T-cell (primary cell): ENCODE measurements around the gene CLK1. TPM values are rescaled to one million over a fixed set of nuclear protein-coding genes. Genes with fewer than 3 reads are reported as not detected.
A peak's percentile ranks its signal among the peaks of the same experiment; 100 is the strongest.

ENCODE experiments used
- ATAC-seq, 4 experiments: fragments of 200-7000 bp in 3 of 4; fragments of 150-1000 bp in 1 of 4; cut with Tn5 transposase; replicated peaks in 1 of 4; 1 replicate in 3 of 4; 2 replicates in 1 of 4; pipeline ENCODE4 v1.10.0; 2021; ENCODE audit warnings: moderate library complexity in 3 of 4, mild to moderate bottlenecking in 2 of 4, moderate number of reproducible peaks in 1 of 4
- CTCF ChIA-PET, 2 donors: fragments of 300-600 bp; sonication (Branson Sonifier 250); formaldehyde crosslinking; loops; one replicate each; lab custom pipeline; 2022; ENCODE audit warnings: antibody characterized with exemption in 2 of 2; lab: Charles Lee
- POLR2A ChIA-PET, 2 donors: fragments of 300-600 bp; sonication (Branson Sonifier 250); formaldehyde crosslinking; loops; one replicate each; lab custom pipeline; 2022; ENCODE audit warnings: antibody characterized with exemption in 2 of 2; lab: Charles Lee
- DNase-seq, 35 experiments: peaks; one replicate each; pipeline versions ENCODE4 v3.0.0 to v3.0.0-alpha.2; 2013 to 2023
- H3K27ac ChIP-seq: one replicate; pipeline ENCODE4 v1.5.1; 2013; ENCODE audit warnings: low read length
- H3K27me3 ChIP-seq, 2 experiments: replicated peaks in 1 of 2; 1 replicate in 1 of 2; 2 replicates in 1 of 2; pipeline versions ENCODE4 v1.6.1 to v1.7.0; 2013; ENCODE audit warnings: low read length in 1 of 2, mixed read lengths in 1 of 2; ENCODE audit not compliant: control insufficient read depth in 2 of 2, insufficient read depth in 2 of 2; ENCODE audit errors: extremely low read depth in 1 of 2
- H3K36me3 ChIP-seq, 2 donors: 1 replicate in 1 of 2; 2 replicates in 1 of 2; pipeline versions ENCODE4 v1.6.1 to v1.7.0; 2013; ENCODE audit warnings: low read length in 1 of 2; ENCODE audit not compliant: control insufficient read depth in 2 of 2, insufficient read depth in 1 of 2; ENCODE audit errors: extremely low read depth in 1 of 2
- H3K4me1 ChIP-seq, 2 experiments: 1 replicate in 1 of 2; 2 replicates in 1 of 2; pipeline versions ENCODE4 v1.6.1 to v1.7.0; 2013; ENCODE audit warnings: low read length in 2 of 2, mixed read lengths in 1 of 2; ENCODE audit not compliant: insufficient read depth in 2 of 2, control insufficient read depth in 1 of 2; ENCODE audit errors: extremely low read depth in 1 of 2
- H3K4me3 ChIP-seq, 2 donors: 1 replicate in 1 of 2; 2 replicates in 1 of 2; pipeline versions ENCODE4 v1.5.1 to v1.7.0; 2013; ENCODE audit warnings: mild to moderate bottlenecking in 2 of 2, low read length in 1 of 2, moderate library complexity in 1 of 2; ENCODE audit not compliant: control insufficient read depth in 1 of 2; ENCODE audit errors: extremely low read depth in 1 of 2
- H3K9me3 ChIP-seq: 2 replicates; pipeline ENCODE4 v1.7.0; 2013
- H3K27ac Mint-ChIP-seq, 2 donors: one replicate each; pipeline ENCODE4 v1.8.0; 2020 to 2021; ENCODE audit warnings: mild to moderate bottlenecking in 2 of 2, mixed read lengths in 2 of 2
- H3K27me3 Mint-ChIP-seq, 2 donors: one replicate each; pipeline ENCODE4 v1.8.0; 2021 to 2022; ENCODE audit warnings: mixed read lengths in 2 of 2
- H3K36me3 Mint-ChIP-seq: one replicate; pipeline ENCODE4 v1.8.0; 2021; ENCODE audit warnings: mixed read lengths
- H3K4me1 Mint-ChIP-seq, 3 donors: one replicate each; pipeline ENCODE4 v1.8.0; 2020 to 2022; ENCODE audit warnings: mixed read lengths in 3 of 3, mild to moderate bottlenecking in 1 of 3
- H3K4me3 Mint-ChIP-seq, 3 donors: one replicate each; pipeline ENCODE4 v1.8.0; 2020 to 2022; ENCODE audit warnings: mild to moderate bottlenecking in 3 of 3, mixed read lengths in 3 of 3, moderate library complexity in 3 of 3
- H3K9me3 Mint-ChIP-seq, 3 donors: one replicate each; pipeline ENCODE4 v1.8.0; 2020 to 2022; ENCODE audit warnings: mixed read lengths in 3 of 3
- WGBS: methylation state at CpG from one replicate; pipeline ENCODE4 v1.1.5; 2013; ENCODE audit warnings: missing lambda C conversion rate; ENCODE audit not compliant: insufficient coverage; 5-methylcytosine and 5-hydroxymethylcytosine counted together
- total RNA-seq, 35 experiments: library from RNA in 6 of 35; stranded (reverse) in 6 of 35; fragments of 120-200 nt in 1 of 35; gene quantifications; one replicate each; pipeline versions ENCODE4 v1.2.1 to v1.2.4 and lab custom pipeline; 2013 to 2026

CLK1 gene
- total RNA-seq, 5 donors from 2014 or later (not counting 1 experiment from before 2014, with no cell fraction given) = 357 to 1,046 (median 384) TPM

- Mint-ChIP-seq H3K4me1 (peaks cover 0 to 8% (median 7%) of the 10 kb centered on the region in 3 donors), H3K27me3 (no peaks in the 10 kb centered on the region), H3K4me3 (no peak overlapping the region), H3K27ac (no peak overlapping the region), H3K36me3 (peaks cover 45% of the 10 kb centered on the region), H3K9me3 (no peaks in the 10 kb centered on the region)
- Histone ChIP-seq H3K4me3 (no peak overlapping the region), H3K27me3 (no peaks in the 10 kb centered on the region), H3K27ac (no peak overlapping the region), H3K9me3 (no peaks in the 10 kb centered on the region), H3K36me3 (peaks cover 0 to 46% of the 10 kb centered on the region in 2 donors), H3K4me1 (peaks cover 0 to 8% of the 10 kb centered on the region in 2 experiments)
- CTCF ChIA-PET = no interaction called here
- DNase-seq (no peak), ATAC-seq (no peak)
- POLR2A ChIA-PET = no interaction called here
- WGBS = 95% methylated on average over 4 of the region's 6 CpGs
Observed at GRCh38 chr2:200873560-200873959, 9.1 kb upstream of the CLK1 start.

GRCh38 chr2:200871151-200871550 is 6.7 kb upstream of the CLK1 start:
- ChIA-PET POLR2A (interaction anchor here in 1 of 2 donors (0.7 kb wide), 2 partner anchors 95 to 233 kb away, joined by 3 read pairs; no protein-coding TSS in a partner anchor), CTCF (no interaction called here)
- WGBS = no CpG with 5 or more reads among the region's 3 CpGs
- H3K4me1 Mint-ChIP-seq = peaks cover 0 to 11% (median 9%) of the 10 kb centered on the region in 3 donors
- no peak overlapping the region for H3K4me3 Mint-ChIP-seq
- DNase-seq (no peak), ATAC-seq (no peak)
- H3K9me3 Mint-ChIP-seq = no peaks in the 10 kb centered on the region
- no peak overlapping the region for H3K27ac ChIP-seq
- peaks cover 0 to 34% of the 10 kb centered on the region in 2 donors for H3K36me3 ChIP-seq
- H3K27me3 Mint-ChIP-seq = no peaks in the 10 kb centered on the region
- no peak overlapping the region for H3K4me3 ChIP-seq
- peaks cover 39% of the 10 kb centered on the region for H3K36me3 Mint-ChIP-seq
- H3K27me3 ChIP-seq = no peaks in the 10 kb centered on the region
- no peak overlapping the region for H3K27ac Mint-ChIP-seq
- H3K4me1 ChIP-seq = peaks cover 0 to 10% of the 10 kb centered on the region in 2 experiments
- no peaks in the 10 kb centered on the region for H3K9me3 ChIP-seq

DNA sequence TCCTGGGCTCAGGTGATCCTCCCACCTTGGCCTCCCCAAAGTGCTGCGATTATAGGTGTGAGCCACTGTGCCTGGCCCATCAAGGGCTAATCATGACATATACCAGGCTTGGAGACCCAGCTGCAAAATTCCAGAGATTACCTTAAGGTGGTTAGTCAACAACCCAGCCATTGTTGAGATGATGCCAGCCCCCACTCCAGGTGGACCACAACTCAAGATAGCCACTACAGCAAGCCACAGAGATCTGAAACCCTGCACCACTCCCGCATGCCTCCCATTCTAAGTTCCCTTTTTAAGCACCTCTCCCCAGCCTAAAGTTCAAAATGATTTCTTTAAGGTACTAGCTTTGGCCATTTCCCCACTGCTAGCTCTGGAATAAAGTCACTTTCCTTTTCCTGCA is 4.6 kb upstream of the CLK1 start:
- peaks cover 2 to 21% of the 10 kb centered on the region in 2 experiments for H3K4me1 ChIP-seq
- 83% methylated on average over 2 of the region's 2 CpGs for WGBS
- Mint-ChIP-seq H3K4me3 (peak overlapping the region in 1 of 3 donors; percentile 22), H3K36me3 (peaks cover 26% of the 10 kb centered on the region), H3K27ac (peak overlapping the region in 1 of 2 donors; percentile 19), H3K27me3 (no peaks in the 10 kb centered on the region), H3K4me1 (peaks cover 8 to 18% (median 17%) of the 10 kb centered on the region in 3 donors), H3K9me3 (no peaks in the 10 kb centered on the region)
- no peak for ATAC-seq
- H3K27ac ChIP-seq = no peak overlapping the region
- ChIA-PET CTCF (interaction anchor here (0.5 to 1.7 kb wide), 5 partner anchors 11 to 363 kb away, joined by 3 to 7 read pairs (median 4); no protein-coding TSS in a partner anchor), POLR2A (interaction anchor here (0.6 to 1.2 kb wide), 6 partner anchors 21 to 344 kb away, joined by 3 to 9 read pairs (median 6); no protein-coding TSS in a partner anchor)
- H3K9me3 ChIP-seq = no peaks in the 10 kb centered on the region
- DNase-seq = no peak
- no peaks in the 10 kb centered on the region for H3K27me3 ChIP-seq
- H3K4me3 ChIP-seq = no peak overlapping the region
- peaks cover 0 to 16% of the 10 kb centered on the region in 2 donors for H3K36me3 ChIP-seq

- no peaks in the 10 kb centered on the region for H3K27me3 ChIP-seq
- ATAC-seq = peak; percentile 1 to 8 (median 4)
- Mint-ChIP-seq H3K4me1 (peaks cover 39 to 41% (median 41%) of the 10 kb centered on the region in 3 donors), H3K36me3 (peaks cover 41% of the 10 kb centered on the region), H3K27ac (peak overlapping the region; percentile 100), H3K27me3 (no peaks in the 10 kb centered on the region), H3K4me3 (peak overlapping the region; percentile 84 to 92 (median 91)), H3K9me3 (no peaks in the 10 kb centered on the region)
- no peaks in the 10 kb centered on the region for H3K9me3 ChIP-seq
- POLR2A ChIA-PET = interaction anchor here (0.5 to 2.6 kb wide), 27 partner anchors 8 to 917 kb away, joined by 3 to 40 read pairs (median 5); partner anchors contain the start of genes NIF3L1 (in 2 of the 2), PPIL3 (in 2 of the 2), ALS2 (in 1 of the 2) and BZW1 (in 1 of the 2)
- peak in 7 of 35 experiments; percentile 6 to 32 (median 18) for DNase-seq
- peak overlapping the region; percentile 70 to 100 for H3K4me3 ChIP-seq
- CTCF ChIA-PET = interaction anchor here (0.7 to 1.5 kb wide), 6 partner anchors 23 to 369 kb away, joined by 3 to 15 read pairs (median 6); partner anchors contain the start of genes NIF3L1 (in 1 of the 2), ORC2 (in 1 of the 2) and PPIL3 (in 1 of the 2)
- peaks cover 24 to 33% of the 10 kb centered on the region in 2 experiments for H3K4me1 ChIP-seq
- H3K36me3 ChIP-seq = peaks cover 0 to 24% of the 10 kb centered on the region in 2 donors
- WGBS = 0% methylated on average over 15 of the region's 19 CpGs
- H3K27ac ChIP-seq = peak overlapping the region; percentile 100
Observed at GRCh38 chr2:200863782-200864175, 679 bp downstream of the CLK1 start.

GRCh38 chr2:200862532-200863000 is 1.9 kb downstream of the CLK1 start:
- H3K4me1 ChIP-seq = peaks cover 25 to 36% of the 10 kb centered on the region in 2 experiments
- H3K36me3 Mint-ChIP-seq = peaks cover 53% of the 10 kb centered on the region
- peak overlapping the region; percentile 100 for H3K27ac Mint-ChIP-seq
- H3K27ac ChIP-seq = peak overlapping the region; percentile 100
- no peaks in the 10 kb centered on the region for H3K9me3 Mint-ChIP-seq
- 1% methylated on average over 9 of the region's 13 CpGs for WGBS
- H3K9me3 ChIP-seq = no peaks in the 10 kb centered on the region
- POLR2A ChIA-PET = interaction anchor here (0.7 to 2.2 kb wide), 3 partner anchors 8 to 149 kb away, joined by 7 to 21 read pairs (median 7); no protein-coding TSS in a partner anchor
- CTCF ChIA-PET = no interaction called here
- ATAC-seq (peak in 1 of 4 experiments; percentile 51), DNase-seq (peak in 34 of 35 experiments; percentile 9 to 84 (median 62))
- H3K4me3 Mint-ChIP-seq = peak overlapping the region; percentile 84 to 92 (median 91)
- H3K4me3 ChIP-seq = peak overlapping the region; percentile 70 to 100
- H3K27me3 Mint-ChIP-seq = no peaks in the 10 kb centered on the region
- H3K36me3 ChIP-seq = peaks cover 0 to 36% of the 10 kb centered on the region in 2 donors
- H3K4me1 Mint-ChIP-seq = peaks cover 49 to 53% (median 50%) of the 10 kb centered on the region in 3 donors
- H3K27me3 ChIP-seq = no peaks in the 10 kb centered on the region

GRCh38 chr2:200861617-200862155 is 2.8 kb downstream of the CLK1 start:
- H3K9me3 Mint-ChIP-seq = no peaks in the 10 kb centered on the region
- peak overlapping the region; percentile 89 to 100 for H3K27ac Mint-ChIP-seq
- H3K27ac ChIP-seq = peak overlapping the region; percentile 30
- peaks cover 0 to 45% of the 10 kb centered on the region in 2 donors for H3K36me3 ChIP-seq
- H3K4me1 Mint-ChIP-seq = peaks cover 55 to 62% (median 59%) of the 10 kb centered on the region in 3 donors
- H3K36me3 Mint-ChIP-seq = peaks cover 62% of the 10 kb centered on the region
- 10% methylated on average over 4 of the region's 4 CpGs for WGBS
- CTCF ChIA-PET = interaction anchor here in 1 of 2 donors (1.0 kb wide), 1 partner anchor 372 kb away, joined by 3 read pairs; no protein-coding TSS in a partner anchor
- H3K27me3 ChIP-seq = no peaks in the 10 kb centered on the region
- peak overlapping the region; percentile 42 to 70 for H3K4me3 ChIP-seq
- DNase-seq (no peak), ATAC-seq (no peak)
- peaks cover 29 to 36% of the 10 kb centered on the region in 2 experiments for H3K4me1 ChIP-seq
- no peaks in the 10 kb centered on the region for H3K27me3 Mint-ChIP-seq
- no peaks in the 10 kb centered on the region for H3K9me3 ChIP-seq
- POLR2A ChIA-PET = interaction anchor here (0.5 to 1.4 kb wide), 9 partner anchors 8 to 401 kb away, joined by 3 to 7 read pairs (median 4); partner anchors contain the start of genes NIF3L1 (in 1 of the 2) and PPIL3 (in 1 of the 2)
- H3K4me3 Mint-ChIP-seq = peak overlapping the region; percentile 84 to 92 (median 91)
